Nephron progenitor cell (in vitro differentiated cells): ENCODE measurements around the gene ZMIZ1.

Source experiments
- DNase-seq: peaks from one replicate; pipeline ENCODE4 v3.0.0; 2021
- H3K27ac Mint-ChIP-seq: 2 replicates; pipeline ENCODE4 v1.8.0; 2021; ENCODE audit warnings: mild to moderate bottlenecking, moderate library complexity, mixed read lengths
- H3K27me3 Mint-ChIP-seq: 2 replicates; pipeline ENCODE4 v1.8.0; 2021; ENCODE audit warnings: mild to moderate bottlenecking, low read depth, mixed read lengths; ENCODE audit not compliant: poor library complexity
- H3K36me3 Mint-ChIP-seq: 2 replicates; pipeline ENCODE4 v1.8.0; 2021; ENCODE audit warnings: low read depth, mixed read lengths
- H3K4me1 Mint-ChIP-seq: 2 replicates; pipeline ENCODE4 v1.8.0; 2021; ENCODE audit warnings: mixed read lengths
- H3K4me3 Mint-ChIP-seq: 2 replicates; pipeline ENCODE4 v1.8.0; 2021; ENCODE audit warnings: mild to moderate bottlenecking, moderate library complexity, mixed read lengths
- H3K9me3 Mint-ChIP-seq: 2 replicates; pipeline ENCODE4 v1.8.0; 2021; ENCODE audit warnings: mild to moderate bottlenecking, moderate library complexity, mixed read lengths
- TF ChIP-seq, protein P1 (sequence below): fragments of 200-600 bp; sonication (generic); IDR thresholded peaks from 2 replicates; pipeline ENCODE4 v1.5.0; 2021; ENCODE audit warnings: antibody characterized with exemption

ZMIZ1 gene

GRCh38 chr10:79181698-79182521, 113.1 kb downstream of the ZMIZ1 start:
- Mint-ChIP-seq H3K9me3 (no peaks in the 10 kb centered on the region), H3K4me3 (no peak overlapping the region), H3K27ac (peak overlapping the region; percentile 94), H3K4me1 (peaks cover 96% of the 10 kb centered on the region), H3K27me3 (no peaks in the 10 kb centered on the region), H3K36me3 (no peaks in the 10 kb centered on the region)
- TF ChIP-seq, protein P1, sequence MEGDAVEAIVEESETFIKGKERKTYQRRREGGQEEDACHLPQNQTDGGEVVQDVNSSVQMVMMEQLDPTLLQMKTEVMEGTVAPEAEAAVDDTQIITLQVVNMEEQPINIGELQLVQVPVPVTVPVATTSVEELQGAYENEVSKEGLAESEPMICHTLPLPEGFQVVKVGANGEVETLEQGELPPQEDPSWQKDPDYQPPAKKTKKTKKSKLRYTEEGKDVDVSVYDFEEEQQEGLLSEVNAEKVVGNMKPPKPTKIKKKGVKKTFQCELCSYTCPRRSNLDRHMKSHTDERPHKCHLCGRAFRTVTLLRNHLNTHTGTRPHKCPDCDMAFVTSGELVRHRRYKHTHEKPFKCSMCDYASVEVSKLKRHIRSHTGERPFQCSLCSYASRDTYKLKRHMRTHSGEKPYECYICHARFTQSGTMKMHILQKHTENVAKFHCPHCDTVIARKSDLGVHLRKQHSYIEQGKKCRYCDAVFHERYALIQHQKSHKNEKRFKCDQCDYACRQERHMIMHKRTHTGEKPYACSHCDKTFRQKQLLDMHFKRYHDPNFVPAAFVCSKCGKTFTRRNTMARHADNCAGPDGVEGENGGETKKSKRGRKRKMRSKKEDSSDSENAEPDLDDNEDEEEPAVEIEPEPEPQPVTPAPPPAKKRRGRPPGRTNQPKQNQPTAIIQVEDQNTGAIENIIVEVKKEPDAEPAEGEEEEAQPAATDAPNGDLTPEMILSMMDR = no peak
- DNase-seq = no peak

DNA sequence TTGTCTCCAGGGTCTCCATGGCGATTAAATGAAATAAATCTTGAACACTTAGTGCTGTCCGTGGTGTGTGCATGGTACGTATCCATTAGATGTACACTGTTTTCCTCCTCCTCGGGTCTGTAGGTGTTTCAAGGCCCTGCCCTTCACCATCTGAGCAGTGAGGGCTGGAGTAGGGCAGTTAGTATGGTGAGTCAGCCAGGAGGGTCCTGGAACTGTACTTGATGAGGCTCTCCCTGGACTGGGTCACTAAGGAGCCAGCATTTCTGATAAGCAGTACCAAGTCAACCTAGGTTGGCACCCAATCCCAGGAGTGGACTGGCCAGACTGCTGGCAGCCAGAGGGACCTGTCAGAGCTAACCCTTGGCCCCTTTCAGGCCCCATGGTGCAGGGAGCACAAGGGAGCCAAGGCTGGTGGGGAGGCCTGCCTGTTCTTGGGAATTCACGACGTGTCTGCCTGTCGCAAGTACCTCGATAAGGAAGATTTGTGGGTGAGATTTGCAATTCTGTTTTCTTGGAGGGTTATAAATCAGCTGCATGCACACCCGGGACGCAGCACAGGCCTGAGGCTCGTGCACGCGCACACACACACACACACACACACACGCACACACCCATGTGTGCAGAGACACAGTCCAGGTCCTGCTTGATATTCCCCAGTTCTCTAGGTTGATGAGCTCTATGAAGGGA, 114.2 kb downstream of the ZMIZ1 start:
- no peaks in the 10 kb centered on the region for H3K27me3 Mint-ChIP-seq
- H3K27ac Mint-ChIP-seq = peak overlapping the region; percentile 94
- H3K4me1 Mint-ChIP-seq = peaks cover 96% of the 10 kb centered on the region
- H3K9me3 Mint-ChIP-seq = no peaks in the 10 kb centered on the region
- TF ChIP-seq, protein P1 = no peak
- DNase-seq = no peak
- no peaks in the 10 kb centered on the region for H3K36me3 Mint-ChIP-seq
- peak overlapping the region; percentile 49 for H3K4me3 Mint-ChIP-seq

GRCh38 chr10:79183468-79183865, 114.7 kb downstream of the ZMIZ1 start:
- DNase-seq = no peak
- Mint-ChIP-seq H3K9me3 (no peaks in the 10 kb centered on the region), H3K36me3 (no peaks in the 10 kb centered on the region), H3K27ac (peak overlapping the region; percentile 94), H3K4me1 (peaks cover 96% of the 10 kb centered on the region), H3K4me3 (peak overlapping the region; percentile 49), H3K27me3 (no peaks in the 10 kb centered on the region)
- TF ChIP-seq, protein P1 = no peak

DNA sequence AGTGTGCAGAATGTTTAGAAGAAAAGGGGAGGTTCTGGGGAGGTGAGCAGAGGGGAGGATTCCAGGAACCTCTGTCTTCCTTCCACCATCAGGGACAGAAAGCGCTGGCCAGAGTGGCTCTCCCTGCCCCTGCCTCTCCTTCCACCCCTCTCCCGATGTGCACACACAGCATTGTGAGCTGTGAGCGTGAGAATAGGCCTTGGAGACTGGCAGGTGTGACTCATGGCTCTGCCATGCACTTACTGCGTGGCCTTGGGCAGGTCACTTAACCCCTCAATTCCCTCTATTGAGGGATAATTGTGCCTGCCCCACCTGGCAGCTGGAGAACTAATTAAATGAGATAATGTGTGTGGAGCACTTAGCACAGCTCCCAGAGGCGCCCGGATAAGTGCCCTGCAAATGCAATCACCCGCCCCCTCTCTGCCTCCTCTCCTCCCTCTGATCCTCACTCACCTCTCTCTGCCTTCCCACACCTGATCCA, 115.4 kb downstream of the ZMIZ1 start:
- Mint-ChIP-seq H3K36me3 (no peaks in the 10 kb centered on the region), H3K27ac (peak overlapping the region; percentile 94), H3K9me3 (no peaks in the 10 kb centered on the region), H3K4me3 (peak overlapping the region; percentile 68), H3K27me3 (no peaks in the 10 kb centered on the region), H3K4me1 (peaks cover 96% of the 10 kb centered on the region)
- DNase-seq = no peak
- TF ChIP-seq, protein P1 = no peak

- TF ChIP-seq, protein P1 = no peak
- Mint-ChIP-seq H3K4me3 (peak overlapping the region; percentile 68), H3K36me3 (no peaks in the 10 kb centered on the region), H3K4me1 (peaks cover 96% of the 10 kb centered on the region), H3K9me3 (no peaks in the 10 kb centered on the region), H3K27ac (peak overlapping the region; percentile 80), H3K27me3 (no peaks in the 10 kb centered on the region)
- DNase-seq = no peak
These were observed 115.9 kb downstream of the ZMIZ1 start for GRCh38 chr10:79184657-79185056.
